SK-N-SH (cell line): ENCODE data around the gene MRNIP. TPM values are rescaled to one million over a fixed set of nuclear protein-coding genes. Genes with fewer than 3 reads are reported as not detected.

Experiments used
- CTCF ChIA-PET: fragments of 300-600, 350-600 bp; formaldehyde crosslinking; extraction: SDS; loops from one replicate; lab custom pipeline; 2021; lab: Yijun Ruan, JAX
- POLR2A ChIA-PET: fragments of 350-600 bp; sonication (Branson Sonifier 250); formaldehyde crosslinking; extraction: SDS; loops from one replicate; lab custom pipeline; 2020; ENCODE audit warnings: antibody characterized with exemption, inconsistent platforms; lab: Yijun Ruan, JAX
- DNase-seq: peaks from one replicate; pipeline ENCODE4 v3.0.0; 2012
- H2AFZ ChIP-seq: fragments of 200-600 bp; sonication (generic); 2 replicates; pipeline ENCODE4 v1.8.1; 2016; ENCODE audit warnings: antibody characterized with exemption, mild to moderate bottlenecking, low read depth
- H3F3A ChIP-seq: fragments of 200-600 bp; sonication (generic); replicated peaks from 2 replicates; pipeline ENCODE3; 2016; ENCODE audit warnings: antibody characterized with exemption, mild to moderate bottlenecking; ENCODE audit not compliant: insufficient read depth
- H3K27ac ChIP-seq, 2 experiments: fragments of 200-500 bp in 1 of 2; fragments of 200-600 bp in 1 of 2; sonication (Bioruptor generic) in 1 of 2; sonication (generic), shearing (Covaris generic) in 1 of 2; 2 replicates each; pipeline versions ENCODE4 v1.5.1 to v1.6.1; 2014 to 2016; ENCODE audit warnings: low read depth in 2 of 2, inconsistent platforms in 1 of 2, low read length in 1 of 2, mild to moderate bottlenecking in 1 of 2, mixed read lengths in 1 of 2
- H3K27me3 ChIP-seq: fragments of 200-600 bp; sonication (generic), shearing (Covaris generic); 2 replicates; pipeline ENCODE4 v1.6.1; 2016; ENCODE audit warnings: mixed run types; ENCODE audit not compliant: insufficient read depth
- H3K36me3 ChIP-seq, 2 experiments: fragments of 200-500 bp in 1 of 2; fragments of 200-600 bp in 1 of 2; sonication (Bioruptor generic) in 1 of 2; sonication (generic) in 1 of 2; replicated peaks in 1 of 2; 2 replicates each; pipeline versions ENCODE3 to v1.5.1; 2014 to 2016; ENCODE audit warnings: low read length in 1 of 2, mild to moderate bottlenecking in 1 of 2; ENCODE audit not compliant: insufficient read depth in 2 of 2, control insufficient read depth in 1 of 2
- H3K4me1 ChIP-seq, 2 experiments: fragments of 200-500 bp in 1 of 2; fragments of 200-600 bp in 1 of 2; sonication (Bioruptor generic) in 1 of 2; sonication (generic), shearing (Covaris generic) in 1 of 2; 2 replicates each; pipeline versions ENCODE4 v1.5.1 to v1.6.1; 2014 to 2016; ENCODE audit warnings: low read depth in 1 of 2, low read length in 1 of 2, mixed run types in 1 of 2; ENCODE audit not compliant: insufficient read depth in 2 of 2, control insufficient read depth in 1 of 2
- H3K4me2 ChIP-seq: fragments of 200-600 bp; sonication (generic), shearing (Covaris generic); 2 replicates; pipeline ENCODE4 v1.6.1; 2017; ENCODE audit warnings: mixed run types
- H3K4me3 ChIP-seq, 2 experiments: fragments of 200-500 bp in 1 of 2; fragments of 200-600 bp in 1 of 2; sonication (Bioruptor generic) in 1 of 2; sonication (generic), shearing (Covaris generic) in 1 of 2; 2 replicates each; pipeline versions ENCODE4 v1.5.1 to v1.8.1; 2014 to 2016; ENCODE audit warnings: low read depth in 2 of 2, inconsistent platforms in 1 of 2, low read length in 1 of 2, mild to moderate bottlenecking in 1 of 2, mixed read lengths in 1 of 2, moderate library complexity in 1 of 2
- H3K79me2 ChIP-seq: fragments of 200-600 bp; sonication (generic); 2 replicates; pipeline ENCODE4 v1.8.1; 2017; ENCODE audit warnings: mild to moderate bottlenecking; ENCODE audit not compliant: insufficient read depth
- H3K9ac ChIP-seq: fragments of 200-600 bp; sonication (generic); 2 replicates; pipeline ENCODE4 v1.6.1; 2017; ENCODE audit warnings: mixed run types
- H3K9me2 ChIP-seq: fragments of 200-600 bp; sonication (generic); 2 replicates; pipeline ENCODE4 v1.6.1; 2017; ENCODE audit warnings: mixed run types
- H3K9me3 ChIP-seq: fragments of 200-600 bp; sonication (generic); 2 replicates; pipeline ENCODE4 v1.6.1; 2017; ENCODE audit warnings: mixed run types, mild to moderate bottlenecking, moderate library complexity
- H4K20me1 ChIP-seq: fragments of 200-600 bp; sonication (generic); 2 replicates; pipeline ENCODE4 v1.6.1; 2017; ENCODE audit warnings: mild to moderate bottlenecking, mixed run types; ENCODE audit not compliant: insufficient read depth
- CTCF ChIP-seq: fragments of 200-600 bp; sonication (generic); IDR thresholded peaks from 2 replicates; pipeline ENCODE4 v1.6.1; 2017; ENCODE audit warnings: antibody characterized with exemption, mild to moderate bottlenecking, moderate library complexity
- GATA2 ChIP-seq: sonication (generic); formaldehyde crosslinking; IDR thresholded peaks from 2 replicates; pipeline ENCODE4 v1.5.0; 2020; ENCODE audit warnings: mild to moderate bottlenecking, missing genetic modification reagents
- PBX3 ChIP-seq: IDR thresholded peaks from 2 replicates; pipeline ENCODE4; 2012
- RCOR1 ChIP-seq: fragments of 150-350 bp; IDR thresholded peaks from 2 replicates; pipeline ENCODE4 v1.6.1; 2017; ENCODE audit warnings: antibody characterized with exemption, low read length
- TCF12 ChIP-seq: IDR thresholded peaks from 2 replicates; pipeline ENCODE4 v1.4.0; 2012
- TEAD4 ChIP-seq: IDR thresholded peaks from 2 replicates; pipeline ENCODE4 v1.4.0; 2012; ENCODE audit warnings: mild to moderate bottlenecking, borderline replicate concordance; ENCODE audit not compliant: insufficient read depth
- WGBS: methylation state at CpG from one replicate; pipeline ENCODE4 v1.1.6; 2017; ENCODE audit warnings: low lambda C conversion rate; 5-methylcytosine and 5-hydroxymethylcytosine counted together
- polyA plus RNA-seq, 3 experiments: library from polyadenylated mRNA; depleted of rRNA; stranded (reverse); fragments of >200 nt; gene quantifications; 2 replicates each; pipeline ENCODE4 v1.2.3, GENCODE V29; 2012

MRNIP gene
- polyA plus RNA-seq, 1 of the 3 experiments (the other 2 are of a cell fraction), result 32.8 TPM

- DNase-seq, result no peak
- H3K9ac ChIP-seq, result no peak overlapping the region
- WGBS, result 93% methylated on average over 16 of the region's 20 CpGs
- H3K27me3 ChIP-seq, result no peaks in the 10 kb centered on the region
- ChIA-PET POLR2A (interaction anchor here (0.6 to 1.1 kb wide), 2 partner anchors 9 to 46 kb away, joined by 3 to 4 read pairs; no protein-coding TSS in a partner anchor), CTCF (interaction anchor here (1.4 kb wide), 1 partner anchor 30 kb away, joined by 4 read pairs; no protein-coding TSS in a partner anchor)
- no peaks in the 10 kb centered on the region for H3K9me3 ChIP-seq
- peaks cover 57% of the 10 kb centered on the region for H4K20me1 ChIP-seq
- peaks cover 66 to 78% of the 10 kb centered on the region in 2 experiments for H3K36me3 ChIP-seq
- no peaks in the 10 kb centered on the region for H3K9me2 ChIP-seq
- no peak for TF ChIP-seq GATA2 (CRISPR knock-in tag)
- TF ChIP-seq TEAD4, result no peak
- TF ChIP-seq PBX3, result no peak
- no peak for TF ChIP-seq CTCF
- H2AFZ ChIP-seq, result no peak overlapping the region
- H3K79me2 ChIP-seq, result peaks cover 32% of the 10 kb centered on the region
- no peaks in the 10 kb centered on the region; a peak in 1 of 4 replicates for H3K4me1 ChIP-seq
- no peak overlapping the region for H3K27ac ChIP-seq
- H3K4me3 ChIP-seq, result no peak overlapping the region
- peaks cover 46% of the 10 kb centered on the region for H3F3A ChIP-seq
- no peak overlapping the region for H3K4me2 ChIP-seq
Observed at GRCh38 chr5:179832039-179832745, 26.4 kb downstream of the MRNIP start.

- Histone ChIP-seq H3K27ac (no peak overlapping the region), H3K79me2 (peaks cover 45% of the 10 kb centered on the region), H3F3A (peaks cover 33% of the 10 kb centered on the region), H4K20me1 (peaks cover 57% of the 10 kb centered on the region), H3K9ac (no peak overlapping the region), H3K9me2 (no peaks in the 10 kb centered on the region), H3K4me3 (no peak overlapping the region), H2AFZ (no peak overlapping the region), H3K4me1 (no peaks in the 10 kb centered on the region), H3K36me3 (peaks cover 58 to 78% of the 10 kb centered on the region in 2 experiments), H3K27me3 (no peaks in the 10 kb centered on the region), H3K9me3 (no peaks in the 10 kb centered on the region), H3K4me2 (no peak overlapping the region)
- CTCF ChIA-PET, result interaction anchor here (1.0 to 1.2 kb wide), 2 partner anchors 10 to 68 kb away, joined by 3 read pairs; partner anchors contain the start of gene SQSTM1
- 94% methylated on average over 7 of the region's 7 CpGs for WGBS
- no peak for TF ChIP-seq RCOR1
- no peak for TF ChIP-seq TCF12
- POLR2A ChIA-PET, result no interaction called here
- no peak for DNase-seq
Observed at GRCh38 chr5:179830818-179831468, 27.7 kb downstream of the MRNIP start.
